ENCODE data around the gene MORN3. TPM values are rescaled to one million over a fixed set of nuclear protein-coding genes. Genes with fewer than 3 reads are reported as not detected.
"Not testable (repeated sequence)": the region's sequence is repeated elsewhere in the genome, so short reads cannot be mapped to it uniquely, and the experiment has no call there.

MORN3 gene, protein sequence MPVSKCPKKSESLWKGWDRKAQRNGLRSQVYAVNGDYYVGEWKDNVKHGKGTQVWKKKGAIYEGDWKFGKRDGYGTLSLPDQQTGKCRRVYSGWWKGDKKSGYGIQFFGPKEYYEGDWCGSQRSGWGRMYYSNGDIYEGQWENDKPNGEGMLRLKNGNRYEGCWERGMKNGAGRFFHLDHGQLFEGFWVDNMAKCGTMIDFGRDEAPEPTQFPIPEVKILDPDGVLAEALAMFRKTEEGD
- under 1 TPM in 5 of 6 donors, not detected in 1; 0.17 to 0.72 (median 0.28) TPM for polyA plus RNA-seq (ENCODE audit: low read depth in 6 of 6)

GRCh38 chr12:121669521-121669900 lies at the start of gene MORN3:
Gene MORN3 (minus strand): TSS chr12:121669654. CDS start chr12:121669483, 171 bp downstream.
- ATAC-seq (ENCODE audit: low read depth in 2 of 2) (no peak), DNase-seq (no peak)
- no peaks in the 10 kb centered on the region for H3K9me3 Mint-ChIP-seq
- H3K27me3 Mint-ChIP-seq, result no peaks in the 10 kb centered on the region
- peak within 1 kb of the TSS in 3 of 6 donors; percentile 70 to 83 (median 71) for H3K27ac Mint-ChIP-seq
- peaks cover 20 to 51% (median 42%) of the 10 kb centered on the region in 3 donors for H3K4me1 Mint-ChIP-seq
- no peaks in the 10 kb centered on the region for H3K36me3 Mint-ChIP-seq
- H3K4me3 Mint-ChIP-seq, result peak within 1 kb of the TSS in 3 of 8 donors; percentile 64 to 72 (median 64)

DNA sequence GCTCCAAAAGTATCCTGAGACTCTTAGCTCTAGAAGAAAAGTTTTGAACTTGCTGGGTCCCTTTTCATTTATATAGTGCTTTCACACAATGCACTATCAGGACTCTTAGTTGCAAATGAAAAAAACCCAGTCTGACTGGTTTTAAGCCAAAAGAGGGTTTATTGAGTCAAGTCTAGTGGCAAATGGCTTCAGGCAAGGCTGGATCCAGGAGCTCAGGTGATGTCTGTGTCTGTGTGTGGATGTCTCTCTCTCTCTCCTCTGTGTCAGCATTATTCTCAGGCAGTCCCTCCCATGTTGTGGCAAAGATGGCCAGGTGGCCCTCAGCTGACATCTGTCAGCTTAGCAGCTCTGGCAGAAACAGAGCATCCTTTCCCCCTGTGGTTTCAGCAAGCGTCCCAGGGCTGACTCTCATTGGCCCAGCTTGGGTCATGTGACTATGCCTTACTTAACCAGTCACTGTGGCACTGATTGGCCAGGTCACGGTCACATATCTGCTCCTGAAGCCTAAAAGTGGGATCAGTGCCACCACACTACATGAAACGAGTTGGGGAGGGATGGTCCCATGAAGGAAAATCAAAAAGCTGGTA lies 49.3 kb upstream of the MORN3 start:
- H3K9me3 Mint-ChIP-seq, result no peaks in the 10 kb centered on the region
- DNase-seq (no peak), ATAC-seq (ENCODE audit: low read depth in 2 of 2) (no peak)
- H3K4me1 Mint-ChIP-seq, result peaks cover under 1 to 5% (median 2%) of the 10 kb centered on the region in 3 donors
- H3K27ac Mint-ChIP-seq, result peak overlapping the region in 1 of 6 donors; percentile 72
- no peaks in the 10 kb centered on the region for H3K27me3 Mint-ChIP-seq
- peak overlapping the region in 1 of 8 donors; percentile 6 for H3K4me3 Mint-ChIP-seq
- H3K36me3 Mint-ChIP-seq, result no peaks in the 10 kb centered on the region

GRCh38 chr12:121717041-121717699 lies 47.7 kb upstream of the MORN3 start:
- Mint-ChIP-seq H3K27me3 (no peaks in the 10 kb centered on the region), H3K4me1 (peaks cover 4 to 14% (median 11%) of the 10 kb centered on the region in 3 donors), H3K9me3 (no peaks in the 10 kb centered on the region), H3K36me3 (no peaks in the 10 kb centered on the region), H3K4me3 (no peak overlapping the region), H3K27ac (no peak overlapping the region)
- DNase-seq (no peak), ATAC-seq (ENCODE audit: low read depth in 2 of 2) (no peak)

GRCh38 chr12:121715862-121716435 lies 46.5 kb upstream of the MORN3 start:
- DNase-seq (no peak), ATAC-seq (ENCODE audit: low read depth in 2 of 2) (no peak)
- H3K27me3 Mint-ChIP-seq, result no peaks in the 10 kb centered on the region
- no peaks in the 10 kb centered on the region for H3K36me3 Mint-ChIP-seq
- H3K4me1 Mint-ChIP-seq, result peaks cover 9 to 25% (median 24%) of the 10 kb centered on the region in 3 donors
- H3K27ac Mint-ChIP-seq, result no peak overlapping the region
- H3K4me3 Mint-ChIP-seq, result peak overlapping the region in 3 of 8 donors; percentile 10 to 83 (median 23)
- no peaks in the 10 kb centered on the region for H3K9me3 Mint-ChIP-seq

DNA sequence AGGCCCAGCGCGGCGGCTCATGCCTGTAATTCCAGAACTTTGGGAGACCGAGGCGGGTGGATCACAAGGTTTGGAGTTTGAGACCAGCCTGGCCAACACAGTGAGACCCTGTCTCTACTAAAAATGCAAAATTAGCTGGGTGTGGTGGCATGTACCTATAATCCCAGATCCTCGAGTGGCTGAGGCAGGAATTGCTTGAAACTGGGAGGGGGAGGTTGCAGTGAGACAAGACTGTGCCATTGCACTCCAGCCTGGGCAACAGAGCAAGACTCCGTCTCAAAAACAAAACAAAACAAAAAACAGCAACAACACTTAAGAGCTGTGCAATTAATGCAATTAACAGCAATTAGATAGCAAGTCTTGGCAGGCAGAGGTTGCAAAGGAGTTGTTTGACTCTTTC lies 45.6 kb upstream of the MORN3 start:
- H3K27ac Mint-ChIP-seq, result peak overlapping the region in 3 of 6 donors; percentile 73 to 89 (median 84)
- peaks cover 9 to 32% (median 24%) of the 10 kb centered on the region in 3 donors for H3K4me1 Mint-ChIP-seq
- ATAC-seq (ENCODE audit: low read depth in 2 of 2); H3K27me3 Mint-ChIP-seq; H3K36me3 Mint-ChIP-seq; DNase-seq; H3K9me3 Mint-ChIP-seq: not testable (repeated sequence)
- peak overlapping the region in 3 of 8 donors; percentile 28 to 83 (median 37) for H3K4me3 Mint-ChIP-seq

DNA sequence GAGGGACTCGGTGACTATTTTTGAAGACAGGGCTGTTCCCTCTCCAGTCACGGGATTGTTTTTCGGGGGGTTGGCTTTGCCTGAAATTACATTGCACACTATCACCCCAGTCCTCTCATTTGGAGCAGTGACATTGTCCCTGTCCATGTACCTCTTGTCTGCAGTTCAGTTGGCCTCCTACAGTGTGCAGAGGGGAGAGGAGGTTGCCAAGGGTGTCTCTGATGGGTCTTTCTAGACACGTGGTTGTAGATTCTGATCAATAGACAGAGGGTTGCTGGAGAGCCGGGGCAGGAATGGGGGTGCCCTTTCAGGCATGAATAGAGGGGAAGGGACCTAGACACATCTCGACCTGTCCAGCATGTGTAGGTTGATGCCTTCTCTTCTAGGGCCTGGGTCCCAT lies 44.3 kb upstream of the MORN3 start:
- H3K4me1 Mint-ChIP-seq, result peaks cover 14 to 42% (median 31%) of the 10 kb centered on the region in 3 donors
- no peaks in the 10 kb centered on the region for H3K9me3 Mint-ChIP-seq
- ATAC-seq (ENCODE audit: low read depth in 2 of 2) (no peak), DNase-seq (no peak)
- no peaks in the 10 kb centered on the region for H3K27me3 Mint-ChIP-seq
- H3K36me3 Mint-ChIP-seq, result no peaks in the 10 kb centered on the region
- peak overlapping the region; percentile 81 to 96 (median 88) for H3K4me3 Mint-ChIP-seq
- H3K27ac Mint-ChIP-seq, result peak overlapping the region in 3 of 6 donors; percentile 60 to 83 (median 62)

GRCh38 chr12:121713257-121713777 lies 43.9 kb upstream of the MORN3 start:
- H3K4me1 Mint-ChIP-seq, result peaks cover 16 to 43% (median 33%) of the 10 kb centered on the region in 3 donors
- peak overlapping the region in 5 of 6 donors; percentile 24 to 93 (median 62) for H3K27ac Mint-ChIP-seq
- H3K27me3 Mint-ChIP-seq, result no peaks in the 10 kb centered on the region
- DNase-seq, result no peak
- peak; percentile 2 for ATAC-seq (ENCODE audit: low read depth in 2 of 2)
- peak overlapping the region; percentile 81 to 96 (median 88) for H3K4me3 Mint-ChIP-seq
- no peaks in the 10 kb centered on the region for H3K9me3 Mint-ChIP-seq
- H3K36me3 Mint-ChIP-seq, result no peaks in the 10 kb centered on the region

DNA sequence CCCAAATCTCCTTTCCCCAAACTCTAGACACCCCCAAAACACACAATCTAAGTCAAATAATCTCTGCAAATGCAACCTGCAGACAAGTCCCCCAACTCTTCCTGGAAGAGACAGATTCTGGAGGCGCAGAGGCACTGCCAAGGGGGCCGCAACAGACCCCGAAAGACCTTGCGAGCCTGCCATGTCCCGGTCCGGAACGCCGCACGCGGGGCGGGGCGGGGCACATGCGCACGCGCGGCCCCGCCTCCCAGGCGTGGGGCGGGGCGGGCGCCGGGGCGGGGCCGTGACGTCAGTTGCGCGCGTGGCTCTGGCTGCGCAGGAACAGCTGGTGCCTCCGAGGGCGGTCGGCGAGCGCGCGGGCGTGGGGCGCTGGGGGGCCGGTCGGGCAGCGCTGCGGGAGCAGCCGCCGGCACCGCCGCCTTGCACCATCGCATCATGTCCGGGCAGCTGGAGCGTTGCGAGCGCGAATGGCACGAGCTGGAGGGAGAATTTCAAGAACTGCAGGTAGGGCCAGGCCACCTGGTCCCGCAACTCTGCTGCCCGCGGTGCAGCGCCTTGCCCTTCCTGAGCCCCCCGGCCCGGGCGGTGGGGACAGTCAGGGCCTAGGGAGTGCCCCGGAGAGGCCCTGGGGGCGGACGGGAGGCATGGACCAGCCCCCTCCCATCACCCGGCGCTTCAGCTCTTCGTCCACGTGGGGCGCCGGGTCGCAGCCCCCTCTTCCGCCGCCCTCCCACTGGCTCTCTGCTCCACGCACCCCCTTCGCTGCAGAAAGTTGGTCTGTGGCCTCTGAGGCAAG lies 43.2 kb upstream of the MORN3 start, which contains the start of gene TMEM120B:
TSS of gene TMEM120B (plus strand) at position 292 of the 796 bp plus-strand sequence. CDS start at position 436, 144 bp downstream.
- peak within 1 kb of the TSS; percentile 70 to 99 (median 96) for H3K27ac Mint-ChIP-seq
- peaks cover 16 to 43% (median 33%) of the 10 kb centered on the region in 3 donors for H3K4me1 Mint-ChIP-seq
- H3K27me3 Mint-ChIP-seq, result no peaks in the 10 kb centered on the region
- H3K4me3 Mint-ChIP-seq, result peak within 1 kb of the TSS; percentile 85 to 98 (median 96)
- H3K36me3 Mint-ChIP-seq, result no peaks in the 10 kb centered on the region
- ATAC-seq (ENCODE audit: low read depth in 2 of 2) (peak; percentile 88 to 89), DNase-seq (peak; percentile 86)
- H3K9me3 Mint-ChIP-seq, result no peaks in the 10 kb centered on the region

- DNase-seq, result no peak
- Mint-ChIP-seq H3K27me3 (no peaks in the 10 kb centered on the region), H3K9me3 (no peaks in the 10 kb centered on the region), H3K27ac (peak overlapping the region; percentile 70 to 99 (median 96)), H3K4me3 (peak overlapping the region; percentile 85 to 98 (median 96)), H3K36me3 (no peaks in the 10 kb centered on the region), H3K4me1 (peaks cover 16 to 43% (median 33%) of the 10 kb centered on the region in 3 donors)
- ATAC-seq (ENCODE audit: low read depth in 2 of 2), result peak; percentile 15 to 26
Measured at GRCh38 chr12:121712190-121712460, 42.7 kb upstream of the MORN3 start.

DNA sequence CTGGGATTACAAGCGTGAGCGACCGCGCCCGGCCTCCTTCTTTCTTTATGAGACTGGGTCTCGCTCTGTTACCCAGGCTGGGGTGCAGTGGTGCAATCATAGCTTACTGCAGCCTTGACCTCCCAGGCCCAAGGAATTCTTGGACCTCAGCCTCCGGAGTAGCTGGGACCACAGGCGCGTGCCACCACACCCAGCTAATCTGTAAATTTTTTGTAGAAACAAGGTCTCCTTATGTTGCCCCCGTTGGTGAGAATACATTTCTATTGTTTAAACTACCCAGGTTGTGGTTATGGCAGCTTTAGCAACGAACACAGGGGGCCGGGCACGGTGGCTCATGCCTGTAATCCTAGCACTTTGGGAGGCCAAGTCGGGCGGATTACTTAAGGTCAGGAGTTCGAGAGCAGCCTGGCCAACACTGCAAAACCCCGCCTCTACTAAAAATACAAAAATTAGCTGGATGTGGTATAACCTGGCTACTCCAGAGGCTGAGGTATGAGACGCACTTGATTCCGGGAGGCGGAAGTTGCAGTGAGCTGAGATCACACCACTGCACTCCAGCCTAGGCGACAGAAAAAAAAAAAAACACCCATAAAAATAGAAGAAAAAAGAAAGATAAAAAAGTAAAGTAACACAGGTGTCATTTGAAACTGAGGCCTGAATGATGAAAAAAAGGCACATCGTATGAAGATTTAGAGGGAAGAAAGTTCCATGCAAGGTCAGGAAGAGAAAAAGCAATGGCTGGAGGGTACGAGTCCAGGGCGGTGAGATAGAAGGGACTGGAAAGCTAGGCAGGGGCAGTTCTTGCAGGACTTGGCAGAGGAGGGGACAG lies 42.1 kb upstream of the MORN3 start:
- H3K4me3 Mint-ChIP-seq, result peak overlapping the region; percentile 85 to 98 (median 96)
- DNase-seq, result no peak
- no peaks in the 10 kb centered on the region for H3K27me3 Mint-ChIP-seq
- H3K27ac Mint-ChIP-seq, result peak overlapping the region; percentile 70 to 99 (median 96)
- H3K9me3 Mint-ChIP-seq, result no peaks in the 10 kb centered on the region
- no peak for ATAC-seq (ENCODE audit: low read depth in 2 of 2)
- H3K36me3 Mint-ChIP-seq, result no peaks in the 10 kb centered on the region
- peaks cover 16 to 43% (median 33%) of the 10 kb centered on the region in 3 donors for H3K4me1 Mint-ChIP-seq

- Mint-ChIP-seq H3K27ac (peak overlapping the region in 3 of 6 donors; percentile 15 to 53 (median 49)), H3K4me1 (peaks cover 16 to 43% (median 33%) of the 10 kb centered on the region in 3 donors), H3K9me3 (peaks cover 0 to 6% (median 3%) of the 10 kb centered on the region in 7 donors), H3K27me3 (no peaks in the 10 kb centered on the region), H3K36me3 (no peaks in the 10 kb centered on the region), H3K4me3 (peak overlapping the region in 1 of 8 donors; percentile 5)
- DNase-seq, result no peak
- ATAC-seq (ENCODE audit: low read depth in 2 of 2), result no peak
Measured at GRCh38 chr12:121709478-121709961, 40.1 kb upstream of the MORN3 start.

- not testable (repeated sequence) for H3K36me3 Mint-ChIP-seq; DNase-seq; H3K9me3 Mint-ChIP-seq; H3K27me3 Mint-ChIP-seq; ATAC-seq (ENCODE audit: low read depth in 2 of 2)
- Mint-ChIP-seq H3K27ac (peak overlapping the region in 3 of 6 donors; percentile 47 to 75 (median 53)), H3K4me1 (peaks cover 16 to 41% (median 33%) of the 10 kb centered on the region in 3 donors), H3K4me3 (peak overlapping the region in 3 of 8 donors; percentile 9 to 82 (median 47))
Measured at GRCh38 chr12:121709064-121709424, 39.6 kb upstream of the MORN3 start.
